HG02973 (cell line): Measurements from ENCODE around the gene NXNL2.

Source experiments
- ATAC-seq: cut with Tn5 transposase; IDR thresholded peaks from one replicate; pipeline ENCODE4 v1.9.1; 2021; ENCODE audit warnings: moderate library complexity; ENCODE audit not compliant: unreplicated experiment

Gene NXNL2

DNA sequence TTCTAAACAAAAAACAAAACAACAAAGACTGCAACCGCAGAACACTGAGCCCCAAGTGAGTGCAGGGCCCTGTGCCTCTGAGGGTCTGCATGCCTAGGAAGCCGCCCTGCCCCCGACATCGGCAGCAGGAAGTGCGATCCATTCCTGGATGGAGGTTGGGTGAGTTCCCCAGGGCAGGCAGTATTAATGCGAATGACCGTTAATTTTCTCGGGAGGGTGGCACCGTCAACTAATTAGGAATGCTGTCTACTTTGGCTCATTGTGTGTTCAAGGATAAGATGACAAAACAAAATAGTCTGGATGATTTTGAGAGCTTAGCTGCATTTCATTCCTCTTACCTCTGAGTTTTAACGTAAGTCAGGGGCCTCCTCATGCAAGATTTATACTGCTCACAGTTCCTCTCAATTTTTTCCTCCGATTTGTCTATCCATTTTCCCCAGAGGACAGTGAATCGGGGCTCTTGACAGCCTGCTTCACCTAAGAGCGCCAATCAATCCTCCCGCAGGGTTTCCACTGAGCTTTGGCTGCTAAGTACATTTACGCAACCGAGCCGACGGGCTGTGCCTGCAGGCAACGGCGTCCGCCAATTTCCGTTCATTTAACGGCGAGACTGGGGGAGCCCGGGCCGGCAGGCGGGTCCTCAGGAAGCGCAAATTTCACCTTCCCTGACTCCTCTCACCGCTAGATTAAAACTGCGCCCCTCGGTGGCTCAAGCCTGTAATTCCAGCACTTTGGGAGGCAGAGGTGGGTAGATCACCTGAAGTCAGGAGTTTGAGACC lies 2.9 kb upstream of the NXNL2 start:
- ATAC-seq, result no peak

DNA sequence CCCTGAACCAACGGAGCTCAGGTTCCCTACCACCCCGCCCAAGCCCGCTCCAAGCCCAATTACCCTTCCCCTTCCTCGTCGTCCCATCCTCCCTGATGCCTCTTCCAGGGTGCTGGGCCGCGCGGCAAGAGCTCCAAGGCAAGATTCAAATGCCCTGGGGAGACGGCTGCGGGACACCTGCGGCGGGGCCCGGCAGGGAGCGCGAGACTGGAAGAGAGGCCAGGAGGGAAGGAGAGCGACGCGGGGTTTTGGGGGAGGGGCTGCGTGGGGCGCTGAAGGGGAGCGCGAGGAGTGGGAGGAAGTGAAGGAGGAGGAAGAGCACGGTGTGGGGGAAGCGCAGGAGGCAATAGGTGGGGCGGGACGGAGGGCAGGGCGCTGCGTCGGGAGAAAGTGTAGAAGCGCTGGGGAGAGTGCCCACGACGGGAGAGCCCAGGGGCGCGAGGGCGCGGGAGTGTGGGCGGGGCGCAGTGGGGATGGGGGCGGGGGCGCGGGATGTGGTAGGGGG lies 975 bp upstream of the NXNL2 start:
- ATAC-seq, result no peak

- no peak for ATAC-seq
Measured at GRCh38 chr9:88535226-88536022, 446 bp downstream of the NXNL2 start.

DNA sequence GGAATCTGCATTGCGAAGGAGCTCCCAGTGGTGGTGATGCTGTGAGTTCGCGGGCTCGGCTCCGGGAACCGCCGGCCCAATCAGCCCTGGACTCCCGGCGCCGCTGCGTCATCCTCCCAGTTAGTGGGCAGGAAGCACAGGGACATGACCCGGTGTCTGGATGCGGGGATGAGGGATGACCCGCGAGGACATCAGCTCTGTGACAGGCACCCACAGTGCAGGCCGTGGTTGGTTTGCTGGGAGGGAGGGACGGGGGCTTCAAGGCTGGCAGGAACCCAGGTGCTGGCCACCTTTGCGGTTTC lies 996 bp downstream of the NXNL2 start:
- ATAC-seq, result no peak

DNA sequence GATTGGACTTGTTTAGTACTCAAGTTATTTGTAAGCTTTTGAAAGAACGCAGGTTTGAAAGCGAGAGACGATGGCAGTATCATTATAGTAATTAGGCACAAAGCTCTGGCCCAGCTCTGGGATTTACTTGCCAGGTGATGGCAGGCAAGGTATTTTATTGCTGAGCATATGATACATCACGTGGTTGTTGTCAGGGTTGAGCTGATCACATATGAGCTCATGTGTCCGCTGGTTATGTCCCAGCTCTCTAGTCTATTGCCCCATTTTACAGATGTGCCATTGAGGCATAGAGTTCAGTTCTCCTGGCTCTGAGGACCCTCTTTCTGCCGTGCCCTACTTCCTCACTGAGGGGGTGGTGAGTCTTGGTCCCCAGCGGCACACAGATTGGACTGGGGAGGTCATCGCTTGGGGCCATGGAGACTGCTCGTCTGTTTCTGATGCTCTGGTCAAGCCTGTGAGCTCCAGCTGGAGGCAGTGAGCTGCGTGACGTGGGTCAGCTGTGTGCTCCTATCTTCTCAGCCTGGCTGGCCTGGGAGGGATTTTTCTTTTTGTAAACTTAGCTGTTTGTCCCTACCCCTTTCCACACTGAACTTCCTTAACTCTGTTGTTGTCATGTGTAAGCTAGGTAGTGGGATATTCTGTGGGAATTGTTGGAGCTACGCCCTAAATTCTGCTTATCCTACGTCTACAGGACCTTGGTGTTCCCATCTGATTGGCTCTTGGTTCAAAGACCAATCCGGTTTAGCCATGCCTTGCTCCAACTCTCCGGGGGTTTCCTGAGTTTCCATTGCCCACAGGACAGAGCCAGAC lies 2.2 kb downstream of the NXNL2 start:
- ATAC-seq, result no peak

DNA sequence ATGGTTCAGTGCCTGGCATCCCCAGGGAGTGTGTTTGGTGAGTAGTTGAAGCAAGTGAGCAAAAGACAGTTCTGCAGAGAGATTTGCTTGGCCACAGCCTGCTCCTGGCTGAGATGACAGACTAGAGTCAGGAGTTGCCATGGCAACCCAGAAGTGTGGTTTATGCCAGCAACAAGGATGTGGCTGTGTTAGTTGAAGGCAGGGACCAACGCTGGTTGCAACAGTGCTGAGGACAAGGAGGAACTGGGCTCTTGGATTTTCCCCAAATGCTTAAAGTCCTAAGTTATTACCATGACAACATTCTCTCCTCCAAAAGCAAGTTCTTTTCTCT lies 2.7 kb downstream of the NXNL2 start:
- no peak for ATAC-seq

GRCh38 chr9:88538311-88539085 lies 3.5 kb downstream of the NXNL2 start:
- no peak for ATAC-seq

DNA sequence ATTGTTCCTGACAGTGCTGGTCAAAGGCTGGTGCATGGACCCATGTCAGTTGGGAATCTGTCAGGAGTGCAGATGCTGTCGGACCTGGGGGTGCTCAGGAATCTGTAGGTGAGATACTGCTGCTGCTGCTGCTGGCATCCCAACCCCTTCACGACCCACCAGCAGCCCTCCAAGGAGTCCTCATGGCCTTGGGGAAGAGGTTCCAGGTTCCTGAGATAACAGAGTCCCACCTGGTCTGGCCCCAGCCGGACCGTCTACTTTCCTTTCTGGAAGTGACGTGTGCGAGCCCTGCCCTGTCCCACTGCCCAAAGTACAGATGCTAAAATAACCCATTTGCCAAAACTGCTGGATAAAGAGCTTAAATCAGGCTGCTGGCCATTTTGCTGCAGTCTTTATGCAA lies 4.3 kb downstream of the NXNL2 start:
- no peak for ATAC-seq

GRCh38 chr9:88540251-88540763 lies 5.3 kb downstream of the NXNL2 start:
- ATAC-seq, result no peak

DNA sequence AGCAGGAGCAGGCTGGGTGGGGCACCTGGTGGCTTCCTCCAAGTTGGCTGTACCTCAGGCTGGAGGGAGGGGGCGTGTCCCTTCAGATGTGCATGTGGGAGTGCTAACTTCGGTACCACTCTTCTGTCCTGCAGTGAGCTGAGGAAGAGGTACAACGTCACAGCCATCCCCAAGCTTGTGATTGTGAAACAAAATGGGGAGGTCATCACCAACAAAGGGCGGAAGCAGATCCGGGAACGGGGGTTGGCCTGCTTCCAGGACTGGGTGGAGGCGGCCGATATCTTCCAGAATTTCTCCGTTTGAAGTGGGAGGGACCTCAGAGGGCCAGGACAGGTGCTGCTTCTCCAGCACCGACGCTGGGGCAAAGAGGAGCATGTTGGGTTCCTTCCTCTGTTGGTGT lies 9.3 kb downstream of the NXNL2 start:
- ATAC-seq, result no peak

- ATAC-seq, result no peak
Measured at GRCh38 chr9:88551546-88552137, 16.7 kb downstream of the NXNL2 start.

- ATAC-seq, result no peak
Measured at GRCh38 chr9:88553350-88553749, 18.4 kb downstream of the NXNL2 start.

DNA sequence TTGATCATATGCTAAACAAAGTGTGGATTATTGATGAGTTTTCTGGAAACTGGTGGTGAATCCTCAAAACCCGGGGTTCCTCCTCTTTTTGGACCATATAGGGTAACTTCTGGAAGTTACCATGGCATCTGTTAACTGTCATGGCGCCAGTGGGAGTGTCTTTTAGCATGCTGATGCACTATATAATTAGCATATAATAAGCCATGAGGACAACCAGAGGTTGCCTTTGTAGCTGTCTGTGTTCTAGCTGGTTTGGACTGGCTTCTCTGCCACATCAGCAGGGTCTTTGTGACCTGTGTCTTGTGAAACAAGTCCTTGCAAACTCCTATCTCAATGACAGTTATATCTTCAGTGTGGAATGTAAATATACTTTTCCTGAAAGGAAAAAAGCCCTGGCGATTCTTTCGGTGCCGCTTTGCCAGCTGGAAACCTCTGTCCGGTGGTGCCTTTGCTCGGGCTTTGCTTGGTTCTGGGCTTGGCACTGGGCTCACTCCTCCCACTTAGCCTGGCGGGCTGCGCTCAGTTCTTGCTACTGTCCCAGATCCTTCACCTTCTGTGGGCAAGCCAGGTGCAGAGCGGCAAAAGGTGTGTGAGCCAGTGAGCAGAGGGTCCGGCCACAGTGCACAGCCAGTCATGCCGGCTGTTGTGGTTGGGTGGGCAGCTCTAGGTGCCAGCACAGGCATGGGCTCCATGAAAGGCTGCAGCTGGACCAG lies 20.4 kb downstream of the NXNL2 start:
- ATAC-seq, result no peak

- no peak for ATAC-seq
Measured at GRCh38 chr9:88559661-88560060, 24.7 kb downstream of the NXNL2 start.

DNA sequence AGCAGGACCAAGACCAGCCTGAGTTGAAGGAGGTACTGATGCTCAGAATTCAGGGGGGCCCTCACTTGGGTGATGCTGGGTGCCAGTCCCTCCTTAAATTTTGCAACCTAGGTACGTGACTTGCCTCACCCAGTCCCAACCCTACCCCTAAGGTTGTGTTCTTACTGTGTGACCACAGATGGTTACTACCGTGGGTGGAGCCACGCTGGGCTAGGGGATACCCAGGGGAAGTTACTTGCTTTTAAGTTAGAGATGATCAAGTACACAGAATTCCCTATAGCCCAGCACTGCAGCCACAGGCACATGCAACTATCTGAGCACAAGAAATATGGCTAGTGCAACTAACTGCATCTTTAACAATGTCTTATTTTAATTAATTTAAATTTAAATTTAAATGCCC lies 32.9 kb downstream of the NXNL2 start:
- peak; percentile 77 for ATAC-seq

DNA sequence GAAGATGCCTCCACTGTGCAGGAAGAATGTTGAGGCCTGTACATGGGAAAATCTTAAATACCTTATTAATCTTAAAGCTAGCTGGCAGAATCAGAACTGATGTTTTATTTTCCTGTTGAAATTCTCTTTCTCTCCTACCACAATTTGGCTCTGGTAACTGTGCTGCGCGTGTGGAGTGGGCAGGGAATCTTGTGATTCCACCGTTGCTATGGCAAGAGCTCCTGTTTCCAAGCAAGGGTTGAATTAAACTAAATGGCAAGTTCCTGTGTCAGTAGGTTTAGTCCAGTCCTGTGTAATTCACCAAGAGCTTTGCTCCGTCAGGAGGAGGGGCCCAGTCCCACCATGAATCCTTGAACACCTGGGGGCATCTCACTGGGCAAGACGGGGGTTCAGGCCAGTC lies 36.4 kb downstream of the NXNL2 start:
- no peak for ATAC-seq

DNA sequence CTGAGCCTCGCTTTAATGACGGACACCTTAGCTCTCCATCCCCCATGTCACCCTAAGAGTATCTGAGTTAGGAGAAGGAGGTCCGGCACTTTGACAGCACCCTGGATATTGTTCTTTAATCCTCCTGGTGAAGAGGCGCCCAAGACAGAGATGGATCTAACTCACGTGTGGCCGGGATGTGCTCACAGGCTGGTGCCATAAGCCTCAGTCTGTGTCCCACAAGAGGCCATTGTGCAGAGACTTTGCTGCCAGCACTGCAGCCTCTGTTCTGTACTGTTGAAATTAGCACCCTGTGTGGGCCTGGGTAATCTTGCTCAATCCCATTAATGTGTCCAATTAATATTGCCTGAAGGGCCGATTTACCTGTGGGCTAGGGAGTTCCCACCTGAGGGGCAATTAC lies 37.7 kb downstream of the NXNL2 start:
- ATAC-seq, result no peak

DNA sequence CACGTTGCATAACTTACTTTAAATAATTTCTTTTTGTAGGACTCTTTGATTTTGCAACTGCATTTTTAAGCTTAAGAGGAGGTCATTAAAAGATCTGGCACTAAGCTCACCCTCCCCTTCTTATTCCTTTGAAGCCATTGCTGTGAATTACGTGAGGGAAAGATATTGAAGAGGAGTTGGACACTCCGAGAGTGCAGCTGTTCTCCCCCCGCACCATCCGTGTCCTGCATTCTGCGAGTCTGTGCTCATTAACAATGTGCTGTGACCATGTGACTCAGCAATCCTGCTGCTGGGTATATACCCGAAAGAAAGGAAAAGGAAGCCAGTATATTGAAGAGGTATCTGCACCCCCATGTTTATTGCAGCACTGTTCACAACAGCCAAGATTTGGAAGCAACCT lies 40.0 kb downstream of the NXNL2 start:
- ATAC-seq, result no peak

- no peak for ATAC-seq
Measured at GRCh38 chr9:88577256-88578120, 42.5 kb downstream of the NXNL2 start.
